Loucy (cell line): ENCODE results near the gene PTGES2.

ENCODE experiments used
- CTCF ChIP-seq: fragments of 200-600 bp; sonication (generic); conservative IDR thresholded peaks from 2 replicates; pipeline ENCODE4 v1.5.1; 2014; ENCODE audit warnings: mild to moderate bottlenecking, antibody characterized with exemption, low read length
- EZH2phosphoT487 ChIP-seq: fragments of 200-600 bp; IDR thresholded peaks from 2 replicates; pipeline ENCODE4 v1.6.1; 2018; ENCODE audit warnings: antibody characterized with exemption, mild to moderate bottlenecking, moderate library complexity, borderline replicate concordance

DNA sequence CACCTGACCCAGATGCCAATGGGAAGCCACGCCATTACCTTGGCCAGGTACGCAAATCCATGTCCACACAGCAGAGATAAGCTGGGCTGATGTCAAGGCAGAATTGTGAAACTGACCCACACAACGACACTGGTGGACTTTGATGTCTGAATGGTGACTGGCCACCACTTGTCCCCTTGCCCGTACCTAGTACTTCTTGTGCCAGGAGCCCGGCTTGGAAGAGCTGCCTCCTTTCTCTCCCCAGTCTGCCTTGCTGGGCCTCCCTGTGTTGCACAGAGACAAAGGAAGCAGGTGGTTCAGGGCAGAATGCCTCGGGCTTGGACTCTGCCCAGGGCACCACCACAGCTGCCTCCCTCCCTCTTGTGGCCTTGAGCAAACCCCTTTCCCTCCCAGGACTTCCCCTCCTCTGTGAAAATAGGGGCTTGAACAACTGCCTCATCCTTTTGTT lies 23.3 kb downstream of the PTGES2 start:
- TF ChIP-seq CTCF = no peak
- no peak for TF ChIP-seq EZH2phosphoT487
